Keratinocyte (primary cell): Measurements from ENCODE around the gene JHY. TPM values are rescaled to one million over a fixed set of nuclear protein-coding genes. Genes with fewer than 3 reads are reported as not detected.

Experiments used
- DNase-seq: peaks from one replicate; pipeline ENCODE4 v3.0.0-alpha.2; 2011; ENCODE audit warnings: low read depth, missing footprints, low spot score
- FAIRE-seq: peaks from 2 replicates; lab custom pipeline; 2011; peaks lifted over from hg19 to GRCh38; lab: Jason Lieb, UNC
- H2AFZ ChIP-seq: 2 replicates; pipeline ENCODE4 v1.6.0; 2012; ENCODE audit warnings: low read length, control low read depth, inconsistent platforms; ENCODE audit not compliant: control insufficient read depth
- H3K27ac ChIP-seq: 2 replicates; pipeline ENCODE4 v1.5.1; 2011; ENCODE audit warnings: low read length; ENCODE audit not compliant: control insufficient read depth, insufficient read depth
- H3K27me3 ChIP-seq: 3 replicates; pipeline ENCODE4 v1.6.0; 2011; ENCODE audit warnings: low read length; ENCODE audit not compliant: control insufficient read depth, insufficient read depth; ENCODE audit errors: extremely low read depth
- H3K36me3 ChIP-seq, 2 experiments: 2 replicates in 1 of 2; 3 replicates in 1 of 2; pipeline ENCODE4 v1.5.1; 2011; ENCODE audit warnings: low read length in 2 of 2, mild to moderate bottlenecking in 1 of 2; ENCODE audit not compliant: control insufficient read depth in 2 of 2, insufficient read depth in 2 of 2; ENCODE audit errors: extremely low read depth in 1 of 2
- H3K4me1 ChIP-seq: 3 replicates; pipeline ENCODE4 v1.5.1; 2011; ENCODE audit warnings: low read length; ENCODE audit not compliant: control insufficient read depth, insufficient read depth; ENCODE audit errors: extremely low read depth
- H3K4me2 ChIP-seq: 3 replicates; pipeline ENCODE4 v1.6.0; 2011; ENCODE audit warnings: low read depth, low read length; ENCODE audit not compliant: control insufficient read depth, insufficient read depth; ENCODE audit errors: extremely low read depth
- H3K4me3 ChIP-seq, 3 experiments: fragments of 200-600 bp in 1 of 3; sonication (generic) in 1 of 3; 2 replicates in 2 of 3; 3 replicates in 1 of 3; pipeline ENCODE4 v1.5.1; 2011 to 2016; ENCODE audit warnings: low read length in 3 of 3, mild to moderate bottlenecking in 3 of 3, control low read depth in 2 of 3, inconsistent platforms in 1 of 3, low read depth in 1 of 3, mixed read lengths in 1 of 3, mixed run types in 1 of 3, moderate library complexity in 1 of 3; ENCODE audit not compliant: control insufficient read depth in 2 of 3, insufficient read depth in 2 of 3; ENCODE audit errors: extremely low read depth in 1 of 3
- H3K79me2 ChIP-seq: 2 replicates; pipeline ENCODE4 v1.6.0; 2012; ENCODE audit warnings: low read length; ENCODE audit not compliant: control insufficient read depth, insufficient read depth
- H3K9ac ChIP-seq: 3 replicates; pipeline ENCODE4 v1.6.0; 2011; ENCODE audit warnings: low read length; ENCODE audit not compliant: control insufficient read depth, insufficient read depth; ENCODE audit errors: extremely low read depth
- H3K9me1 ChIP-seq: 3 replicates; pipeline ENCODE4 v1.6.0; 2011; ENCODE audit warnings: low read length; ENCODE audit not compliant: control insufficient read depth, insufficient read depth; ENCODE audit errors: extremely low read depth
- H3K9me3 ChIP-seq: 2 replicates; pipeline ENCODE4 v1.5.1; 2012; ENCODE audit warnings: low read depth, low read length; ENCODE audit not compliant: control insufficient read depth
- H4K20me1 ChIP-seq: 3 replicates; pipeline ENCODE4 v1.6.0; 2011; ENCODE audit warnings: low read length; ENCODE audit not compliant: control insufficient read depth, insufficient read depth; ENCODE audit errors: extremely low read depth
- CTCF ChIP-seq, 3 experiments: IDR thresholded peaks in 1 of 3; conservative IDR thresholded peaks in 1 of 3; optimal IDR thresholded peaks in 1 of 3; 2 replicates in 2 of 3; 3 replicates in 1 of 3; pipeline versions ENCODE3 to v1.5.1; 2011; ENCODE audit warnings: low read length in 3 of 3, mild to moderate bottlenecking in 3 of 3, moderate library complexity in 2 of 3, control low read depth in 1 of 3, inconsistent platforms in 1 of 3; ENCODE audit not compliant: insufficient read depth in 2 of 3; ENCODE audit errors: extremely low read depth in 1 of 3
- EZH2 ChIP-seq: IDR thresholded peaks from one replicate; pipeline ENCODE4 v1.6.1; 2012; ENCODE audit warnings: inconsistent platforms, mild to moderate bottlenecking, low read length, moderate library complexity
- dilution Hi-C: fragments of 300-500 bp; cut with MboI; formaldehyde crosslinking; loops from one replicate; pipeline ENCODE4 v1.7.0; 2020; ENCODE audit warnings: low sequenced_read_pairs; ENCODE audit not compliant: extremely low pct_ligation_motif_present
- polyA plus RNA-seq, 5 experiments: library from polyadenylated mRNA; depleted of rRNA in 3 of 5; stranded (reverse) in 3 of 5; stranded (forward) in 1 of 5; unstranded in 1 of 5; fragments of >200 nt; gene quantifications; 1 replicate in 1 of 5; 2 replicates in 3 of 5; 3 replicates in 1 of 5; pipeline versions ENCODE4 v1.2.1 to v1.2.3, GENCODE V29; 2011 to 2012; ENCODE audit warnings: missing spikeins in 2 of 5, low read depth in 1 of 5, low replicate concordance in 1 of 5
- small RNA-seq, 3 experiments: library from RNA; depleted of rRNA; stranded (forward); fragments of <200 nt; gene quantifications; one replicate each; pipeline ENCODE3, GENCODE V24; 2012; ENCODE audit warnings: low read depth in 3 of 3, low replicate concordance in 1 of 3; ENCODE audit not compliant: insufficient read length in 3 of 3

Gene JHY
- polyA plus RNA-seq, 1 donor (not counting 4 experiments of a cell fraction or from before 2014, with no cell fraction given), result 3.9 TPM

- Histone ChIP-seq H2AFZ (no peak overlapping the region), H3K4me3 (no peak overlapping the region), H3K36me3 (no peaks in the 10 kb centered on the region), H3K9me1 (no peaks in the 10 kb centered on the region), H3K79me2 (no peaks in the 10 kb centered on the region), H3K27me3 (peaks cover 7% of the 10 kb centered on the region), H3K9ac (no peak overlapping the region), H4K20me1 (no peaks in the 10 kb centered on the region), H3K4me2 (no peak overlapping the region), H3K4me1 (no peaks in the 10 kb centered on the region), H3K9me3 (no peaks in the 10 kb centered on the region), H3K27ac (no peak overlapping the region)
- DNase-seq (no peak), FAIRE-seq (no peak)
- dilution Hi-C loops, result no loop called here
- TF ChIP-seq CTCF (optimal IDR thresholded peaks at IDR 0.05 in 1 of 3, IDR thresholded peaks at IDR 0.05 in 1 of 3, conservative IDR thresholded peaks at IDR 0.05 in 1 of 3; ENCODE audit: extremely low read depth in 1 of 3, insufficient read depth in 2 of 3, low read length in 3 of 3) (no peak), EZH2 (no peak)
These were observed 124.4 kb downstream of the JHY start for GRCh38 chr11:123006860-123007542.

Small RNA genes within 50 kb of the gene (small RNA-seq; reads per million reads assigned to genes)
- gene RNU4-23P, result 0 to 0.07 (median 0) reads per million in 3 experiments

Other genes with a start within 250 kb of the JHY start
- 13.6 to 52.7 TPM (median 25.0 TPM) in 3 replicates for gene UBASH3B, start 227.0 kb upstream of the JHY start, polyA plus RNA-seq
- 0.06 to 0.19 TPM (median 0.08 TPM) in 3 replicates for gene CRTAM, start 44.3 kb upstream of the JHY start, polyA plus RNA-seq
- not detected in 3 replicates for gene BSX, start 99.1 kb downstream of the JHY start, polyA plus RNA-seq
- gene HSPA8, start 179.4 kb downstream of the JHY start, polyA plus RNA-seq, result 2,567 to 3,596 TPM (median 3,207 TPM) in 3 replicates